Colonic mucosa (tissue), 4 donors: Measurements from ENCODE around the gene BEAN1. TPM values are rescaled to one million over a fixed set of nuclear protein-coding genes. Genes with fewer than 3 reads are reported as not detected.

Experiments
- DNase-seq: peaks from one replicate; pipeline ENCODE4 v3.0.0-alpha.2; 2020
- H3K27ac ChIP-seq: fragments of 200-600 bp; one replicate; pipeline ENCODE4 v1.8.0; 2021
- H3K27me3 ChIP-seq: fragments of 200-600 bp; one replicate; pipeline ENCODE4 v1.8.0; 2021
- H3K36me3 ChIP-seq: fragments of 200-600 bp; one replicate; pipeline ENCODE4 v1.8.0; 2021
- H3K4me1 ChIP-seq: fragments of 200-600 bp; one replicate; pipeline ENCODE4 v1.8.0; 2021; ENCODE audit warnings: mild to moderate bottlenecking
- H3K4me3 ChIP-seq: fragments of 200-600 bp; one replicate; pipeline ENCODE4 v1.8.0; 2021
- H3K9ac ChIP-seq, 2 donors: one replicate each; pipeline ENCODE4 v1.7.0; 2013; ENCODE audit warnings: control low read depth in 2 of 2, low read depth in 2 of 2, low read length in 2 of 2
- H3K9me3 ChIP-seq: fragments of 200-600 bp; one replicate; pipeline ENCODE4 v1.8.0; 2021
- CTCF ChIP-seq: fragments of 200-600 bp; IDR thresholded peaks from one replicate; pipeline ENCODE4 v1.8.0; 2022; ENCODE audit warnings: antibody characterized with exemption, mild to moderate bottlenecking
- intact Hi-C: fragments of 100-400 bp; cut with DNase I; formaldehyde crosslinking; loops from one replicate; pipeline ENCODE4 v1.14.1; 2022
- total RNA-seq, 2 donors: library from RNA; stranded (reverse); fragmentation: NEBNext Ultra II Directional in 1 of 2; extraction: Animal tissue kit (Norgen Biotek cat#: 25700) in 1 of 2; gene quantifications; one replicate each; pipeline ENCODE4 v1.2.1, GENCODE V29; 2021
- donor health status: healthy.
- donor health status: DM: no; HTN: no; CAD: no.
- donor health status: DM: no; HTN: no; CAD: no.

Gene BEAN1
- total RNA-seq, 2 donors from 2014 or later: 0.32 TPM; not detected in 1

- Histone ChIP-seq H3K27ac (no peak overlapping the region), H3K27me3 (no peaks in the 10 kb centered on the region), H3K36me3 (no peaks in the 10 kb centered on the region), H3K9ac (no peak overlapping the region), H3K4me3 (no peak overlapping the region), H3K4me1 (no peaks in the 10 kb centered on the region), H3K9me3 (no peaks in the 10 kb centered on the region)
- no peak for DNase-seq
- intact Hi-C loops: no loop called here
- no peak for TF ChIP-seq CTCF
Observed at GRCh38 chr16:66435896-66436295, 8.8 kb downstream of the BEAN1 start.

GRCh38 chr16:66437391-66437945 lies 10.4 kb downstream of the BEAN1 start:
- Histone ChIP-seq H3K27me3 (no peaks in the 10 kb centered on the region), H3K9me3 (no peaks in the 10 kb centered on the region), H3K9ac (no peak overlapping the region), H3K4me1 (no peaks in the 10 kb centered on the region), H3K36me3 (no peaks in the 10 kb centered on the region), H3K4me3 (no peak overlapping the region), H3K27ac (no peak overlapping the region)
- TF ChIP-seq CTCF: no peak
- no peak for DNase-seq
- intact Hi-C loops: no loop called here

DNA sequence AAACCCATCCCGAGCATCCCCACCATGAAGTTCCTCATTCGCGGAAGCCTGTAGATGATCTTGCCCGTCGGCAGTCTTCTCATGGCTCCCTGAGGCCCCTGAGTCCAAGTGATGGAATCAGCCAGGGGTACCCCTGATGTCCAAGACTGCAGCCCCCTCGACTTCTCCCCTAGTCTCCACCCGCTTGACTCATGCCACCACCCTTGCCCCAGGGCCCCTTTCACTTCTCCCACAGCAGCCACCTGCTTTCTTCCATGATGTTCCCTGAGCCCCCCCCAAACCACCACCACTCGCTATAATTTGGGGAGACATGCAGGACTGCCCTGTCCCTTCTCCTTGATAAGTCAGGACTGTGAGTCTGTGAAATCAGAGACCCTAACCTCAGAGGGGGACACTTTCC lies 11.4 kb downstream of the BEAN1 start:
- Histone ChIP-seq H3K9me3 (no peaks in the 10 kb centered on the region), H3K4me1 (no peaks in the 10 kb centered on the region), H3K27me3 (no peaks in the 10 kb centered on the region), H3K27ac (no peak overlapping the region), H3K9ac (no peak overlapping the region), H3K4me3 (no peak overlapping the region), H3K36me3 (no peaks in the 10 kb centered on the region)
- no peak for TF ChIP-seq CTCF
- intact Hi-C loops: no loop called here
- no peak for DNase-seq

- no peak for TF ChIP-seq CTCF
- Histone ChIP-seq H3K9me3 (no peaks in the 10 kb centered on the region), H3K4me3 (no peak overlapping the region), H3K27ac (no peak overlapping the region), H3K9ac (no peak overlapping the region), H3K4me1 (no peaks in the 10 kb centered on the region), H3K27me3 (no peaks in the 10 kb centered on the region), H3K36me3 (no peaks in the 10 kb centered on the region)
- no peak for DNase-seq
- intact Hi-C loops: no loop called here
Observed at GRCh38 chr16:66439051-66439730, 12.1 kb downstream of the BEAN1 start.

DNA sequence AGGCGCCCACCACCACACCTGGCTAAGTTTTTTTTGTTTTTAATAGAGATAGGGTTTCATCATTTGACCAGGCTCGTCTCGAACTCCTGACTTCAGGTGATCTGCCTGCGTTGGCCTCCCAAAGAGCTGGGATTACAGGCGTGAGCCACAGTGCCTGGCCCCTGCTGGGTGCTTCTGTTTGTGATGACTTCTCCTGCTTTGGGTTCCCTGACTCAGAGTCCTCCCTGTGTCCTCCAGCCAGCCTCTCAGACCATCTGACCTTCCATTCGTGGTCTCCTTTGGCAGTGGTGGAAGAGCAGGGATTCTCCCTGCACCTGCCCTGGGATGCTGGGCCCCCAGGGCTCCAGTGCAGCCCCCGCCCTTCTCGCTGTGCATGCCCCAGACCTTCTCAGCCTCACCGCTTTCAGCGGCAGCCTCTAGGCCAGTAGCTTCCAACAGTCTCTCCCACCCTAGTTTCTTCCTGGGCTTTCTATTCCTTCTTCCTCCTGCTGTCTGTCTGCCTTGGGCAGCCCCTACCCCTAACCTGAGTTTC lies 13.2 kb downstream of the BEAN1 start:
- Histone ChIP-seq H3K4me3 (no peak overlapping the region), H3K27ac (no peak overlapping the region), H3K36me3 (no peaks in the 10 kb centered on the region), H3K27me3 (no peaks in the 10 kb centered on the region), H3K9ac (no peak overlapping the region), H3K9me3 (no peaks in the 10 kb centered on the region), H3K4me1 (no peaks in the 10 kb centered on the region)
- no peak for DNase-seq
- TF ChIP-seq CTCF: no peak
- intact Hi-C loops: no loop called here
